TTC549 (cell line): ENCODE measurements around the gene PRR15L.
"Not testable (repeated sequence)": the region's sequence is repeated elsewhere in the genome, so short reads cannot be mapped to it uniquely, and the experiment has no call there.

Source experiments
- FAIRE-seq: peaks from 2 replicates; lab custom pipeline; 2012; peaks lifted over from hg19 to GRCh38; lab: Jason Lieb, UNC

The PRR15L gene

DNA sequence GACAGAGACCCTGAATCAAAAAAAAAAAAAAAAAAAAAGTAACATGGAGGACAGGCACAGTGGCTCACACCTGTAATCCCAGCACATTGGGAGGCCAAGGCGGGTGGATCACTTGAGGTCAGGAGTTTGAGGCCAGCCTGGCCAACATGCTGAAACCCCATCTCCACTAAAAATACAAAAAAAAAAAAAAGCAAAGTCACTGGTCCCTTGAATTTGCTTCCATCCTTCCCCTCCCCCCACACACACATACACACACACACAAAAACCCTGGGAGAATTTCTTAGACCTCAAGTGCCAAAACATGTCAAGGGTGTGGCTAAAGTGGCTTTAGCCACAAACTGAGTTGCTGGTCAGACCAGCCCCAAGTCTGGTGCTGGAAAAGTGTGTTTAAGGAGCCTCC, 30.8 kb upstream of the PRR15L start:
- FAIRE-seq = not testable (repeated sequence)

DNA sequence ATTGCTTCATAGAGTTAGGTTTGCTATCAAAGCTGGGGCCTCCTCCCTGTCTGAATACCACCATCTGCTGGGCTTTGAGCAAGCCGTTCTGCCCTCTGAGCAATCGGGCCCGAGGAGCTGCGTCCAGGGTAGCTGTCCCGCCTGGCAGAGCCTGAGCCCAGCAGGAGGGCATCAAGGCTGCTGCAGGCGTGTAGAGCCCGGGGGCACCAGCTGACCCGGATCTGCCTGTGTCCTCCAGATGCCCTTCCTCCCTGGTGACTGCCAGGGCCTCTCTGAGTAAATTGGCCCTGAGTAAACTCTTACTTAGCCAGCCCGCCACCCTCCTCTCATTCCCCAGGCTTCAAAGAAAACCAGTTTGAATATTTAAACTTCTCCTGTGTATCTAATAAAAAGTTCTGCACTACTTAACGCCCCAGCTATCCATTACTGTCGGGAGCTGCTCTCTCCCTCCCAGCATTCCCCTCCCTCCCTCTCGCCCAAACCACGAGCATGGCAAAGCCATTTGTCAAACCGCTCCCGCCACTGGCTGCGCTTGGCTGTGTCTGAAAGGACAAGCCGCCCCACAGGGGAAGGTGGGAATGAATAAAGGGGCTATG, 29.7 kb upstream of the PRR15L start:
- no peak for FAIRE-seq

- no peak for FAIRE-seq
These were observed 28.8 kb upstream of the PRR15L start for GRCh38 chr17:47986520-47986919.

DNA sequence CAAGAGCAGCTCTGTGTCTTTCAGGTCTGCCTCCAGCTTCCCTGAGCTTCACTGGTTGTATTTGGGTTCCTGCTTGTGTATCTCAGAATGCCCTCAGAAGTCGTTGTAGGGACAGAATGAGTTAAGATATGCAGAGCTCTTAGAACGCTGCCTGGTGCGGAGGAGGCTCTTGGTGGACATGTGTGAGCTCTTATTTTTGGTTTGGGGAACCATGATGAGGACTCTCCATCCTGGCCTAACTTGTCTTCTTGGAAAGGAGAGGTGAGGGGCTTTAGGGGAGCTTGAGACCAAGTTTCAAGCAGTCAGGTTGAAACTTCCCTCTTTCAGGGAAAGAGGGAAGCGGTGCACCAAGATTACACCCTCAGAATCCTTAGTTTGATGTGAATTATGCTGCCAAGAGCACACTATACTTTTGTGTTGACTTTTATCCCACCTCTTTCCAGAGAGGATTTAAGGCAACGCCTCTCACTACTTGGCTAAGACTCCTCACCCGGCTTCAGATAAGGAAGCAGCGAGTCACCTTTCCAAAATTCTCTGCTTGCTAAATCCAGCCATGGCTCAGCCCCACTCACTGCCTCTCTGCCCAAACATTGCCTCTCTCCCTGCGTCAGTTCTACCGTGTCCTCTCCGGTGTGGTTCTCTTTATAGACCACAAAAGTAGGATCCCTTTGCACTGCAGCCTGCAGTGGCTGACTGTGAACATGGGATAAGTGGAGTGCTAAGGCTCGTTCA, 26.0 kb upstream of the PRR15L start:
- FAIRE-seq = no peak

DNA sequence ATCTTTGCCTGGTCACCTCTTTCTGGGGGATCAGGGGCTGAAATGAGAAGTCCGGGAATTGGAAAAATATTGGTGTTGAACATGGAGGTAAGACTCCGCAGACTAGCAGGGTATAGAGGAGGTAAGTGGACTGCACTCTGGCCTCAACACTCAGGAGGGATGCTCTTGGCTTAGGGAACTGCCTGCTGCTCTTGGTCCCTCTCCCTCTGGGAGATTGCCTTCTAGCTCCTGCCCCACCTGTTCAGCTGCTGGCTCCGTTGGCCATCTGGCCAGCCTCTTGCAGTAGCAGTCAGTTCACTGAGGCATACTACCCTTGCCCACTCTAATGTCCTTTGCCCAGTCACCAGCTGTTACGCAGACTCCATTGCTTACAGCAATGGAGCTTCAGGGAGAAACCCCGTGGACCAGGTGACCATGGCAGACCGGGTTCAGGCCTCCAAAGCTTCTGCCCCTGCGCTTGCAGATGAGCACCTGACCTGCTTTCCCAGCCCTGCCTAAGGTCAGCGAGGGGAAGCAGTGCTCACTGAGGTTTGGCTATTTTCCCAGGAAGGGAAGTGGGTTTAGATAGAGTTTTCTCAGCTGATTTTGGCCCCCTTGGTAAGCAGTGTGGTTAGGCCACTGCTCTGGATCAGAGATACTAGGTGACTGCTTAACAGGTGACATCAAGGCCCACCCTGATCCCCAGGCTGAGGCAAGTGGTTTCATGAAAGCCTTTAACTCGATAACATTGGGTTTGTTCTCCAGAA, 25.1 kb upstream of the PRR15L start:
- FAIRE-seq = no peak

DNA sequence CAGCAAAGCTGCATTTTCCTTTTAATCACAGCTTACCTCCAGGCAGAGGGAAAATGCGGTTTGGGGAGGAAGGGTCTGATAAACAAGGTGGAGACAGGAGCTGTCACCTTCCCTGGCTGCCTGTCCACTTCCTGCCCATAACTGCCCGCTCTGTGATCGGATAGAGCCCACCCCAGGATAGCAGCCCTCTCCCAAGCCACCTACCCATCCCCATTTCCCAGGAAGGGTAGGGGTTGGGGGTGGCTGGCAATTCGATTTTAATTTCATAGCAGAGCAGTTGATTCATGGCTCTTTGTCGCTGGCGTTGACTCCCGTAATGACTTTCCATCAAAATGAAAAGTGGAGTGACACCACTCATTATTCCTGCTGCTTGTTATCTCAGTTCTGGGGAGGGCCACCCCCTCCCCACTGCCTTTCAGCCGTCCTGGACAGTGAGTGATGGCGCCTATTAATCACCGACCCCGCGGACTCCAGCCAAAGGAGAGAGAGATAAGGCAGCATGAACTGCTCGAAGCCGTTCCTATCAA, 24.5 kb upstream of the PRR15L start:
- FAIRE-seq = no peak

DNA sequence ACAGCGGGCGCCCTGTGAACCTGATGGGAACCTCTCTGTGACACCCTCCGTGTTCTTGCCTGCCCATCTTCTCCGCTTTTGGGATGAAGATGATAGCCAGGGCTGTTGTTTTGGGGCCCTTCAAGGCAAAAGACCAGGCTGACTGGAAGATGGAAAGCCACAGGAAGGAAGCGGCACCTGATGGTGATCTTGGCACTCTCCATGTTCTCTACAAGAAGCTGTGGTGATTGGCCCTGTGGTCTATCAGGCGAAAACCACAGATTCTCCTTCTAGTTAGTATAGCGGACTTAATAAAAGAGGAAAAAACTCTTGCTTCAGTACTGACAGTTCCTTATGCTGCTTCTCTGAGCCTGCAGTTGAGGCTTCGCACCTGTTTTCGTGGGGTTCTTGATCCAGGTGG, 23.8 kb upstream of the PRR15L start:
- no peak for FAIRE-seq

DNA sequence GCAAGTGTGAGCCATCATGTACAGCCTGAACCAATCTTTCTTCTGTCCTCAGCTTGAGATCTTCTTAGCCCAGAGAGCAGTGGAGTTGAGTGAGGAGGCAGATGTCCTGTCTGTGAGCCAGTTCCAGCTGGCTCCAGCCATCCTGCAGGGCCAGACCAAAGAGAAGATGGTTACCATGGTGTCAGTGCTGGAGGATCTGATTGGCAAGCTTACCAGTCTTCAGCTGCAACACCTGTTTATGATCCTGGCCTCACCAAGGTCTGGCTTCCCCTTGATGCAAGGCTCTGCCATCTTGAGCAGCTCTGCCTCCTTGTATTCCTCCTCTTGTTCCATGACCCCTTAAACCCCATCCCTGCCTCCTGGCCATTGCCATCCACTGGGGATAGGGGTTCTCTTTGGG, 22.9 kb upstream of the PRR15L start:
- no peak for FAIRE-seq

GRCh38 chr17:47978324-47978723, 20.6 kb upstream of the PRR15L start:
- no peak for FAIRE-seq

GRCh38 chr17:47975823-47976205, 18.1 kb upstream of the PRR15L start:
- FAIRE-seq = no peak

DNA sequence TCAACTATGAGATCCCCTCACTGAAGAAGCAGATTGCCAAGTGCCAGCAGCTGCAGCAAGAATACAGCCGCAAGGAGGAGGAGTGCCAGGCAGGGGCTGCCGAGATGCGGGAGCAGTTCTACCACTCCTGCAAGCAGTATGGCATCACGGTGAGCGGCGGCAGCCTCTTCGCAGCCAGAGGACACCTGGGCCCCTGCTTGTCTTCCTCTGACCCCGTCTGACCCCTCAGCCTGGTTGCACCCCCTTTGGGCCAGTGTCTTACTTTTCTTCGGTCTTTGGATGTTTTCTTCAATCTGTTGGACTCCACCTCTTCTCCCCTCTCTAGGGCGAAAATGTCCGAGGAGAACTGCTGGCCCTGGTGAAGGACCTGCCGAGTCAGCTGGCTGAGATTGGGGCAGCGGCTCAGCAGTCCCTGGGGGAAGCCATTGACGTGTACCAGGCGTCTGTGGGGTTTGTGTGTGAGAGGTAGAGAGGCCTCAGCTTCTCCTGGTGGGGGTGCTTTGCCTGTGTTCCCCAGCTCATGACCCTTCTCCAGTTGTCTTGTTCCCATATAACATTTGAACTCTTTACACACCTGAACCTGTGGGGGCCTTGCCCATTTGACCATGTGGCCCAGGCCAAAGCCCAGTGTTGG, 17.6 kb upstream of the PRR15L start:
- FAIRE-seq = no peak

DNA sequence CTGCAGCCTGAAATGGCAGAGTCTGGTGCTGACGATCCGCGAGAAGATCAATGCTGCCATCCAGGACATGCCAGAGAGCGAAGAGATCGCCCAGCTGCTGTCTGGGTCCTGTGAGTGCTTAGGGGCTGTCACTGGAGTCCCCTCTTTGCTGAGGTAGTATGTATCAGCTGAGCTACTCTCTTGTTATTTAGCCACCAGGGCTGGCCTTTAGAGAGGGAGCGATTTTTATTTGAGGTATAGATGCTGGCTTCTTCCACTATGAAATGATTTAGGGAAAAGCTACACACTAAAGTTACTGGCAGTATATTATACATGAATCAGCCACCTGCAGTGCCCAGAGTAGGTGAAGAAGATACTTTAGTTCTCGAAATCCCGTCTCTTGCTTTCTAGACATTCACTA, 15.9 kb upstream of the PRR15L start:
- no peak for FAIRE-seq

DNA sequence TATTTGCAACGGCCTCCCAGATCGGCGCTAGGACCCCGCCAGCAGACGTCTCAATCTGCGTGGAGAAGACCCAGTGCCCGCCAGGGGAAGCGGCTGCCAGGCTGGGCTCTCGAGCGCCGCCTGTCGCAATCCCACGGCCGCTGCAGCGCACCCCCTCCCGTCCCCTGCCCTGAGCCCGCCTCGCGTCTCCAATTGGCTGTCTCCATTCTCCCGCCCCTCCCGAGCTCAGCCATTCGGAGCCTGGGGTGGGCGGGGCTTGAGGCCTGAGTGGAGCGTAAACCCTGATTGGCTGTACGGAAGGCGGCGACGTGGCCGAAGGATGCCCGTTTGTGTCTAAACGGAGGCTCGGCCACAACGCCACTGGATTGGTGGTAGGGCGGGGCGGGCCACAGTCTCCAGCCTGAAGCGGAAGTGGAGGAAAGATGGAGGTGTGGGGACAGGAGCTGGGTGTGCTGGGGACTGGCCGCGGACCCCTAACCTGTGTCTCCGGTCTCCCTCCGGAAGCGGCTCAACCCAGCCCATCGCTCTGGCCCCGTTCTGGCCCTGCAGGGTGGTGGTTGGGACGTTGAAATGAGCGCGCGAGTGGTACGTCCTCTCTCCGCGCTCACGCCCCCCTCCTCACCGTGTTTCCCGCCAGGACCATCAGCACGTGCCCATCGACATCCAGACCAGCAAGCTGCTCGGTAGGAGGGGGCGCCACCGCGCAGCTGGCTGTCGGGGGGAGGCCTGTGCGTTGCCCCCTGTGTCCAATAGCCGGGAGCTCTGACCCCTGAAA, 13.2 kb upstream of the PRR15L start, which contains the start of gene CDK5RAP3:
Gene CDK5RAP3 (plus strand): TSS at position 389 of the 775 bp plus-strand sequence. CDS start 34 bp downstream, at position 423.
- FAIRE-seq = peak; percentile 95

- no peak for FAIRE-seq
These were observed 12.4 kb upstream of the PRR15L start for GRCh38 chr17:47969930-47970724.

- FAIRE-seq = no peak
These were observed 11.2 kb upstream of the PRR15L start for GRCh38 chr17:47968836-47969235.

- no peak for FAIRE-seq
These were observed 10.0 kb upstream of the PRR15L start for GRCh38 chr17:47967607-47968252.

GRCh38 chr17:47966079-47966519, 8.4 kb upstream of the PRR15L start:
- no peak for FAIRE-seq

DNA sequence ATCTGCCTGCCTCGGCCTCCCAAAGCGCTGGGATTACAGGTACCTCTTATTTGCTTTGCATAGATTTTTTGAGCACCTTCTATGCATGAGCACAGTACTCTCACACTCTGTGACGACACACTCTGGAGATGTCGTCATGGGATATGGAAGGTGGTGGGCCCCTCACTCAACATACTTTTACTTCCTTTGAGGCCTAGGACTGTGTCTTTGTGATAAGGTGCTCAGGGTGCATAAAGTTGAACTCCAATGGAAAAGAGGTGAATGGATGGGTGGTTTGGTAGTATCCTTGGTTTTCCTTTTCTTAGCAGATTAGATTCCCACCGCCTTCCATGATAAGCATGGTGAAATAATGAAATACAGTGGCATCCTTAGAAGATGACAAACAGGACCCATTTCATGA, 7.2 kb upstream of the PRR15L start:
- FAIRE-seq = no peak

- FAIRE-seq = no peak
These were observed 5.2 kb upstream of the PRR15L start for GRCh38 chr17:47962901-47963300.

- no peak for FAIRE-seq
These were observed 3.7 kb upstream of the PRR15L start for GRCh38 chr17:47961406-47961805.
